HepG2 (cell line): ENCODE results near the gene CMTM2. TPM values are rescaled to one million over a fixed set of nuclear protein-coding genes. Genes with fewer than 3 reads are reported as not detected.
"Not testable (repeated sequence)": the region's sequence is repeated elsewhere in the genome, so short reads cannot be mapped to it uniquely, and the experiment has no call there.

Experiments used
- ATAC-seq: fragments of 200-7000 bp; cut with Tn5 transposase; 3 replicates; pipeline ENCODE4 v1.9.1; 2020; ENCODE audit warnings: mild to moderate bottlenecking, moderate library complexity
- BruUV-seq: library from RNA; stranded (reverse); fragments of 400-500 nt; replicated peaks from 2 replicates; lab custom pipeline; 2021; lab: Mats Ljungman, UMichigan
- CTCF ChIA-PET: fragments of 300-600 bp; formaldehyde crosslinking; extraction: SDS; loops from one replicate; lab custom pipeline; 2021; ENCODE audit warnings: low total read pairs, inconsistent platforms, low intra/inter-chr PET ratio; lab: Yijun Ruan, JAX
- POLR2A ChIA-PET: fragments of 350-600 bp; sonication (Branson Sonifier 250); formaldehyde crosslinking; loops from one replicate; lab custom pipeline; 2020; ENCODE audit warnings: antibody characterized with exemption, inconsistent platforms; lab: Yijun Ruan, JAX
- DNase-seq: peaks from one replicate; pipeline ENCODE4 v3.0.0-alpha.2; 2015; ENCODE audit warnings: low spot score
- FAIRE-seq: peaks from 3 replicates; lab custom pipeline; 2011; peaks lifted over from hg19 to GRCh38; lab: Jason Lieb, UNC
- H2AFZ ChIP-seq: one replicate; pipeline ENCODE4 v1.6.1; 2011; ENCODE audit warnings: low read length, inconsistent platforms
- H3K27ac ChIP-seq: fragments of 300-600 bp; 3 replicates; pipeline ENCODE4 v1.8.0; 2011; ENCODE audit warnings: mixed run types, mild to moderate bottlenecking, mixed read lengths, low read length, inconsistent platforms; ENCODE audit not compliant: insufficient read depth; ENCODE audit errors: extremely low read length
- H3K27me3 ChIP-seq, 2 experiments: fragments of 200-600 bp in 1 of 2; 2 replicates in 1 of 2; 3 replicates in 1 of 2; pipeline versions ENCODE4 v1.6.0 to v1.8.0; 2011; ENCODE audit warnings: low read length in 2 of 2, mild to moderate bottlenecking in 2 of 2, moderate library complexity in 2 of 2, inconsistent platforms in 1 of 2; ENCODE audit not compliant: insufficient read depth in 2 of 2, control insufficient read depth in 1 of 2
- H3K36me3 ChIP-seq, 2 experiments: fragments of 200-600 bp in 1 of 2; replicated peaks in 1 of 2; 2 replicates in 1 of 2; 3 replicates in 1 of 2; pipeline versions ENCODE4 v1.5.1 to v1.8.0; 2011; ENCODE audit warnings: low read length in 2 of 2, inconsistent platforms in 1 of 2; ENCODE audit not compliant: insufficient read depth in 2 of 2, control insufficient read depth in 1 of 2
- H3K4me1 ChIP-seq: 2 replicates; pipeline ENCODE4 v1.5.1; 2012; ENCODE audit warnings: low read length, inconsistent platforms; ENCODE audit not compliant: insufficient read depth
- H3K4me2 ChIP-seq: 2 replicates; pipeline ENCODE4 v1.6.0; 2011; ENCODE audit warnings: low read depth, low read length, inconsistent platforms
- H3K4me3 ChIP-seq, 3 experiments: fragments of 200-600 bp in 1 of 3; sonication (generic), shearing (Covaris generic) in 1 of 3; replicated peaks in 1 of 3; 2 replicates each; pipeline ENCODE4 v1.5.1; 2011 to 2016; ENCODE audit warnings: low read length in 3 of 3, inconsistent platforms in 2 of 3, low read depth in 2 of 3, mild to moderate bottlenecking in 2 of 3, control low read depth in 1 of 3, mixed read lengths in 1 of 3; ENCODE audit not compliant: insufficient read depth in 1 of 3
- H3K79me2 ChIP-seq: one replicate; pipeline ENCODE4 v1.6.1; 2011; ENCODE audit warnings: low read length, inconsistent platforms; ENCODE audit not compliant: insufficient read depth
- H3K9ac ChIP-seq: 2 replicates; pipeline ENCODE4 v1.6.0; 2011; ENCODE audit warnings: mild to moderate bottlenecking, low read depth, low read length, inconsistent platforms; ENCODE audit not compliant: insufficient read depth
- H3K9me3 ChIP-seq: 2 replicates; pipeline ENCODE4 v1.5.1; 2012; ENCODE audit warnings: mild to moderate bottlenecking, low read length
- H4K20me1 ChIP-seq: 2 replicates; pipeline ENCODE4 v1.6.0; 2011; ENCODE audit warnings: inconsistent platforms, mild to moderate bottlenecking, low read length, moderate library complexity; ENCODE audit not compliant: insufficient read depth
- CCAR2 ChIP-seq: fragments of 200-400 bp; formaldehyde crosslinking; optimal IDR thresholded peaks from 2 replicates; pipeline ENCODE3; 2018; ENCODE audit warnings: low read depth, mild to moderate bottlenecking, low read length, moderate library complexity
- NR2C2 ChIP-seq: sonication (generic); formaldehyde crosslinking; IDR thresholded peaks from 2 replicates; pipeline ENCODE4 v1.4.0; 2020; ENCODE audit warnings: missing genetic modification reagents, mild to moderate bottlenecking, moderate library complexity, borderline replicate concordance
- RFXAP ChIP-seq: sonication (generic); formaldehyde crosslinking; IDR thresholded peaks from 2 replicates; pipeline ENCODE4 v1.4.0; 2020; ENCODE audit warnings: missing genetic modification reagents, borderline replicate concordance
- WGBS: methylation state at CpG from one replicate; pipeline ENCODE4 v1.1.6; 2017; ENCODE audit warnings: low lambda C conversion rate; 5-methylcytosine and 5-hydroxymethylcytosine counted together
- in situ Hi-C: cut with HindIII; loops from 2 replicates; pipeline ENCODE4 v1.10.0; 2017; ENCODE audit warnings: low pct_unique_long_range_greater_than_20kb; ENCODE audit not compliant: extremely low pct_ligation_motif_present
- intact Hi-C: fragments of 100-400 bp; cut with micrococcal nuclease; formaldehyde crosslinking; loops from one replicate; pipeline ENCODE4 v1.10.0; 2022; ENCODE audit not compliant: unreplicated experiment
- polyA plus RNA-seq, 8 experiments: library from polyadenylated mRNA; depleted of rRNA in 3 of 8; stranded (reverse) in 7 of 8; unstranded in 1 of 8; fragments of >200 nt; fragmentation: Illumina TruSeq in 4 of 8; extraction: Trizol in 4 of 8; gene quantifications; 2 replicates each; pipeline versions ENCODE4 v1.2.1 to v1.2.3, GENCODE V29; 2011 to 2016; ENCODE audit warnings: low read depth in 4 of 8, missing spikeins in 1 of 8, mixed read lengths in 1 of 8; ENCODE audit not compliant: insufficient read depth in 1 of 8
- total RNA-seq, 5 experiments: library from RNA; depleted of rRNA; stranded (reverse); fragments of >200 nt; fragmentation: Illumina TruSeq; extraction: Trizol; gene quantifications; 2 replicates each; pipeline ENCODE4 v1.2.3, GENCODE V29; 2016; ENCODE audit warnings: low read depth in 1 of 5
- TF ChIP-seq, protein P1 (sequence below): sonication (generic); formaldehyde crosslinking; IDR thresholded peaks from 2 replicates; pipeline ENCODE4 v1.4.0; 2020; ENCODE audit warnings: missing genetic modification reagents, borderline replicate concordance

CMTM2 gene
- total and polyA plus RNA-seq, 2 of the 13 experiments (the other 11 are each of a cell fraction or from before 2014, with no cell fraction given), result not detected

DNA sequence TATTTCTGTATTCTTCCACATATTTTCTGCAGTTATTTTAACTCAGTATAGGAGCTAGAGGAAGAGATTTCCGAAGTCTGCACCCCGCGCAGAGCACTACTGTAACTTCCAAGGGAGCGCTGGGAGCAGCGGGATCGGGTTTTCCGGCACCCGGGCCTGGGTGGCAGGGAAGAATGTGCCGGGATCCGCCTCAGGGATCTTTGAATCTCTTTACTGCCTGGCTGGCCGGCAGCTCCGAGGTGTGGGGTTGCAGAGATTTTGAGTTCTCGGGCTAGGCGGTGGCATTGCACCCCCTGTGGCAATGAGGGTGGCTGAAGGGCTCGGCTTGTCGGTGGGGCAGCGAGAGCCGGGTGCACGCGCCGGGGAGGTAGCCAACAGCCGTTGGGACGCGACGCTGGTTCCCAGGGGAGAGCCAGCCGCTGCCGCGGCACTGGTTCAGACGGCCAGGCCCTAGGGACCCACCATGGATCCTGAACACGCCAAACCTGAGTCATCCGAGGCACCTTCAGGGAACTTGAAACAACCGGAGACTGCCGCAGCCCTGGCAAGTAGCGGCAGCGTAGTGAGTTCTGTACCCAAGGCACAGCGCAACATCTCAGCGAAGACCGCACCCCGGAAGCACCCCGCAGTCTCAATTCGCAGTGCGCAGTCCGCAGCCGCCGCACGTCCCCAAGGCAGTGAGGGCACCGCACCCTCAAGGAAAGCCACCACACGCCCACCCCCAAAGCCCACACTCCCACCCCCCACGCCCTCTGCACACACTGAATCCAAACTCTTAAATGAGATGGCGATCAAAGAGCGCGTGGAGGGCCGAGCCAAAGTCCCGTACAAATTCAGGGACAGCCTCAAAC is 13.0 kb upstream of the CMTM2 start, which contains the start of gene CMTM1 (continued):
- no peak for TF ChIP-seq CCAR2
- TF ChIP-seq, protein P1, sequence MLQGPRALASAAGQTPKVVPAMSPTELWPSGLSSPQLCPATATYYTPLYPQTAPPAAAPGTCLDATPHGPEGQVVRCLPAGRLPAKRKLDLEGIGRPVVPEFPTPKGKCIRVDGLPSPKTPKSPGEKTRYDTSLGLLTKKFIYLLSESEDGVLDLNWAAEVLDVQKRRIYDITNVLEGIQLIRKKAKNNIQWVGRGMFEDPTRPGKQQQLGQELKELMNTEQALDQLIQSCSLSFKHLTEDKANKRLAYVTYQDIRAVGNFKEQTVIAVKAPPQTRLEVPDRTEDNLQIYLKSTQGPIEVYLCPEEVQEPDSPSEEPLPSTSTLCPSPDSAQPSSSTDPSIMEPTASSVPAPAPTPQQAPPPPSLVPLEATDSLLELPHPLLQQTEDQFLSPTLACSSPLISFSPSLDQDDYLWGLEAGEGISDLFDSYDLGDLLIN (CRISPR knock-in tag), result no peak
- TF ChIP-seq NR2C2 (CRISPR knock-in tag), result no peak
- no peak for TF ChIP-seq RFXAP

DNA sequence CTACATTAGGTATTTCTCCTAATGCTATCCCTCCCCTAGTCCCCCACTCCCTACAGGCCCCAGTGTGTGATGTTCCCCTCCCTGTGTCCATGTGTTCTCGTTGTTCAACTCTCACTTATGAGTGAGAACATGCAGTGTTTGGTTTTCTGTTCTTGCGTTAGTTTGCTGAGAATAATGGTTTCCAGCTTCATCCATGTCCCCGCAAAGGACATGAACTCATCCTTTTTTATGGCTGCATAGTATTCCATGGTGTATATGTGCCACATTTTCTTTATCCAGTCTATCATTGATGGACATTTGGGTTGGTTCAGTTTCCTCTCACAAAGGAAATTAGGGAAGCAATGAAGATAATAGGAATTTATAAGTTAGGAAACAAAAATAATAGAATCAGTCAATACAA is 12.0 kb upstream of the CMTM2 start:
- H3K79me2 ChIP-seq, in situ Hi-C loops, intact Hi-C loops, BruUV-seq, H3K4me2 ChIP-seq, H4K20me1 ChIP-seq, H3K9ac ChIP-seq, H3K27ac ChIP-seq, H2AFZ ChIP-seq, H3K9me3 ChIP-seq, DNase-seq, ATAC-seq, FAIRE-seq, CTCF ChIA-PET, POLR2A ChIA-PET, H3K4me1 ChIP-seq, H3K27me3 ChIP-seq, H3K4me3 ChIP-seq: not testable (repeated sequence)
- H3K36me3 ChIP-seq, result peaks cover 5 to 20% of the 10 kb centered on the region in 2 experiments; a peak in 4 of 5 replicates
- whole genome bisulfite sequencing, result 97% methylated on average over 3 of the region's 3 CpGs
